Type B pancreatic cell (in vitro differentiated cells): ENCODE measurements around the gene DPY19L3. TPM values are rescaled to one million over a fixed set of nuclear protein-coding genes. Genes with fewer than 3 reads are reported as not detected.

Source experiments
- DNase-seq: peaks from one replicate; pipeline ENCODE4 v3.0.0; 2021; ENCODE audit warnings: mixed read lengths; ENCODE audit not compliant: unreplicated experiment; ENCODE audit errors: extremely low spot score
- H3K27ac Mint-ChIP-seq: 2 replicates; pipeline ENCODE4 v1.8.0; 2021; ENCODE audit warnings: mild to moderate bottlenecking, mixed read lengths
- H3K27me3 Mint-ChIP-seq: 2 replicates; pipeline ENCODE4 v1.8.0; 2021; ENCODE audit warnings: mixed read lengths
- H3K36me3 Mint-ChIP-seq: 2 replicates; pipeline ENCODE4 v1.8.0; 2021; ENCODE audit warnings: mixed read lengths
- H3K4me1 Mint-ChIP-seq: one replicate; pipeline ENCODE4 v1.8.0; 2021; ENCODE audit warnings: mixed read lengths; ENCODE audit not compliant: unreplicated experiment
- H3K4me3 Mint-ChIP-seq: 2 replicates; pipeline ENCODE4 v1.8.0; 2021; ENCODE audit warnings: mild to moderate bottlenecking, mixed read lengths
- H3K9me3 Mint-ChIP-seq: 2 replicates; pipeline ENCODE4 v1.8.0; 2021; ENCODE audit warnings: mixed read lengths
- CTCF ChIP-seq: fragments of 200-600 bp; sonication (generic); conservative IDR thresholded peaks from 2 replicates; pipeline ENCODE4 v1.5.0; 2021; ENCODE audit warnings: antibody characterized with exemption, mild to moderate bottlenecking
- total RNA-seq: library from RNA; stranded (reverse); gene quantifications from 2 replicates; pipeline ENCODE4 v1.2.1, GENCODE V29; 2021; ENCODE audit warnings: low replicate concordance

DPY19L3 gene
- total RNA-seq, 1 donor from 2014 or later = 75.2 TPM

GRCh38 chr19:32380269-32380668 is 25.3 kb upstream of the DPY19L3 start:
- Mint-ChIP-seq H3K27ac (no peak overlapping the region), H3K9me3 (no peaks in the 10 kb centered on the region), H3K4me3 (no peak overlapping the region), H3K4me1 (peaks cover 2% of the 10 kb centered on the region), H3K36me3 (peaks cover 35% of the 10 kb centered on the region), H3K27me3 (no peaks in the 10 kb centered on the region)
- no peak for TF ChIP-seq CTCF
- DNase-seq = no peak

GRCh38 chr19:32387701-32388392 is 17.7 kb upstream of the DPY19L3 start:
- Mint-ChIP-seq H3K4me1 (peaks cover 2% of the 10 kb centered on the region), H3K9me3 (no peaks in the 10 kb centered on the region), H3K36me3 (peaks cover 17% of the 10 kb centered on the region), H3K27me3 (no peaks in the 10 kb centered on the region), H3K27ac (peak overlapping the region; percentile 17), H3K4me3 (no peak overlapping the region)
- TF ChIP-seq CTCF = no peak
- no peak for DNase-seq

DNA sequence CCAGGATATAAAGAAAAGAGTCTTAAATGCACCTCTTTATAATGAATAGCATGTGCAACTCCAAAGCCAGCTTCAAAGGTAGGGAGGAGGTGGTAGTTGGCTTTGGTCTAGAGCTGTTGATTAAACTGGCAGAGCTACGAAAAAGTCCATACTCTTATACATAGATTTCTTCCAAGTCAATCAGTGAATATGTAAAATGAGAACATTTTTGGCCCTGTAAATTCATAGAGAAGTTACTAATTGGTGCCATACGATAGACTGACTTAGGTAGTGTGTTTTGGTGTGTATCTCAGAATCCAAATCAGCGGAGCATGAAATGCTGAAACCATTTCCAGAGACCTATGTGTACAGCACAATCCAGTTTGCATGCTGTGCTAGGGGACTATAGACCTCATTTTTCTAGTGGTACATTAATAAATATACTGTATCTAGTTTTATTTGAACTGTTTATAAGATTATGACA is 17.1 kb upstream of the DPY19L3 start:
- H3K9me3 Mint-ChIP-seq = no peaks in the 10 kb centered on the region
- H3K4me1 Mint-ChIP-seq = peaks cover 6% of the 10 kb centered on the region
- H3K27me3 Mint-ChIP-seq = no peaks in the 10 kb centered on the region
- no peak for DNase-seq
- H3K27ac Mint-ChIP-seq = peak overlapping the region; percentile 17
- H3K4me3 Mint-ChIP-seq = no peak overlapping the region
- peaks cover 14% of the 10 kb centered on the region for H3K36me3 Mint-ChIP-seq
- no peak for TF ChIP-seq CTCF

DNA sequence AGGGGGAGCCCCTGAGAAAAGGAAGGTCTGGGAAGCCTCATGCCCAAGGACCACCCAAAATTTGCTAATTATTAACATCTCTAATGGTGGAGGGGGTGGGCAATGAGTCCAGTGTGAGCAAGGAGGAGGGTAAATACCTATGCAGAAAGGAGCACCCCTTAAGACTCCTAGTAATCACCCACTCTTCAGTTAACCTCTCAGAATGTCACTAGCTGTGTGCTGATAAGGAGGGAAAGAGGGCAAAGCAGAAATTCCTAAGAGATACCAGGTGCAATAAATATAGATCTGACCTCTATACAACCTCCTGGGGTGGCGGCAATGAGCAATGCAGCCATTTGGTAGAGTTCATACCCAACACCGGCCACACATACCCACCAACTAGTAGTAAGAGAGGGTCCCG is 12.7 kb upstream of the DPY19L3 start:
- Mint-ChIP-seq H3K36me3 (peaks cover 6% of the 10 kb centered on the region), H3K27me3 (no peaks in the 10 kb centered on the region), H3K4me1 (peaks cover 20% of the 10 kb centered on the region), H3K27ac (peak overlapping the region; percentile 37), H3K9me3 (no peaks in the 10 kb centered on the region), H3K4me3 (no peak overlapping the region)
- TF ChIP-seq CTCF = no peak
- DNase-seq = no peak

DNA sequence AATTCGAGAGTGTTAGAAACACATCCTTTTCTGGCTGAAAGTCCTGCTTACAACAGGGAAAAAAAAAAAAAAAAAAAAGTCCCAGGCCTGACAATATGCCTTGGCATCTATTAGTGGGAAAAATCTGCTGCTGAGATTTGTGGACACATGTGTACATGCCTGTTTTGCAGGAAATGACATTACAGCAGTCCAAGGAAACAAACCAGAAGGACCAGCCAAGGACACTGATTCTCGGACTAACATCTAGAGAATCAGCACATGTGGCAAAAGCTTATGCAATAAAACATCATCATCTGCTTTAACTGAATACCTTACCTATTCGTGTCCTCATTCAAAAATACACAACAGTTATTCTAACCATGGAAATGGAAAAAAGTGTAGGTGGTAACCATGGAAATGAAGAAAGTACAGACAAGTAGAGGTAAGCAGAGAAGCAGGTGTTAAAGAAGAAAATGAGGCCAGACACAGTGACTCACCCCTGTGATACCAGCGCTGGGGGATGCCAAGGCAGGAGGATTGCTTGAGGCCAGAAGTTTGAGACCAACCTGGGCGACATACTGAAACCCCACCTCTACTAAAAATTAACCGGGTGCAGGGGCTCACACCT is 9.4 kb upstream of the DPY19L3 start:
- Mint-ChIP-seq H3K27me3 (no peaks in the 10 kb centered on the region), H3K36me3 (no peaks in the 10 kb centered on the region), H3K4me3 (no peak overlapping the region), H3K27ac (no peak overlapping the region), H3K9me3 (no peaks in the 10 kb centered on the region), H3K4me1 (peaks cover 20% of the 10 kb centered on the region)
- no peak for DNase-seq
- TF ChIP-seq CTCF = no peak
